ENCODE measurements around the gene ARHGEF17. TPM values are rescaled to one million over a fixed set of nuclear protein-coding genes. Genes with fewer than 3 reads are reported as not detected.

The ARHGEF17 gene
- total and polyA plus RNA-seq, 2 of the 8 experiments (the other 6 are each of a cell fraction or from before 2014, with no cell fraction given) = 11.3 to 14.6 TPM

DNA sequence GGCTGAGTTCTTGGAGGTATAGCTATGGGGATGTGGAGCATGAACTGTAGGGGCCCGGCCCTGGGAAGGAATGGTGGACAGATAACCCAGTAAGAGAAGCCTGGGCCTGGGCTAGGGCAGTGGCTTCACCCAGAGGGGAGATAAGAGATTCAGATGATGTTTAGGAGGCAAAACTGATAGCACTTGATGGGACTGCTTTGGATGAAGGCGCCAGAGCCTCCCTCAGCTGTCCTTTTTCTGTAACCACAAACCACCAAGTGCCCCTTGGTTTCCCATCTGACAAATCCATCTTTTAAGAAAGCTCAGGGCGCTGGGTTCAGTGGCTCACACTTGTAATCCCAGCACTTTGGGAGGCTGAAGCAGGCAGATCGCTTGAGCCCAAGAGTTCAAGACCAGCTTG lies 91.6 kb downstream of the ARHGEF17 start (continued):
- TF ChIP-seq, protein P1, sequence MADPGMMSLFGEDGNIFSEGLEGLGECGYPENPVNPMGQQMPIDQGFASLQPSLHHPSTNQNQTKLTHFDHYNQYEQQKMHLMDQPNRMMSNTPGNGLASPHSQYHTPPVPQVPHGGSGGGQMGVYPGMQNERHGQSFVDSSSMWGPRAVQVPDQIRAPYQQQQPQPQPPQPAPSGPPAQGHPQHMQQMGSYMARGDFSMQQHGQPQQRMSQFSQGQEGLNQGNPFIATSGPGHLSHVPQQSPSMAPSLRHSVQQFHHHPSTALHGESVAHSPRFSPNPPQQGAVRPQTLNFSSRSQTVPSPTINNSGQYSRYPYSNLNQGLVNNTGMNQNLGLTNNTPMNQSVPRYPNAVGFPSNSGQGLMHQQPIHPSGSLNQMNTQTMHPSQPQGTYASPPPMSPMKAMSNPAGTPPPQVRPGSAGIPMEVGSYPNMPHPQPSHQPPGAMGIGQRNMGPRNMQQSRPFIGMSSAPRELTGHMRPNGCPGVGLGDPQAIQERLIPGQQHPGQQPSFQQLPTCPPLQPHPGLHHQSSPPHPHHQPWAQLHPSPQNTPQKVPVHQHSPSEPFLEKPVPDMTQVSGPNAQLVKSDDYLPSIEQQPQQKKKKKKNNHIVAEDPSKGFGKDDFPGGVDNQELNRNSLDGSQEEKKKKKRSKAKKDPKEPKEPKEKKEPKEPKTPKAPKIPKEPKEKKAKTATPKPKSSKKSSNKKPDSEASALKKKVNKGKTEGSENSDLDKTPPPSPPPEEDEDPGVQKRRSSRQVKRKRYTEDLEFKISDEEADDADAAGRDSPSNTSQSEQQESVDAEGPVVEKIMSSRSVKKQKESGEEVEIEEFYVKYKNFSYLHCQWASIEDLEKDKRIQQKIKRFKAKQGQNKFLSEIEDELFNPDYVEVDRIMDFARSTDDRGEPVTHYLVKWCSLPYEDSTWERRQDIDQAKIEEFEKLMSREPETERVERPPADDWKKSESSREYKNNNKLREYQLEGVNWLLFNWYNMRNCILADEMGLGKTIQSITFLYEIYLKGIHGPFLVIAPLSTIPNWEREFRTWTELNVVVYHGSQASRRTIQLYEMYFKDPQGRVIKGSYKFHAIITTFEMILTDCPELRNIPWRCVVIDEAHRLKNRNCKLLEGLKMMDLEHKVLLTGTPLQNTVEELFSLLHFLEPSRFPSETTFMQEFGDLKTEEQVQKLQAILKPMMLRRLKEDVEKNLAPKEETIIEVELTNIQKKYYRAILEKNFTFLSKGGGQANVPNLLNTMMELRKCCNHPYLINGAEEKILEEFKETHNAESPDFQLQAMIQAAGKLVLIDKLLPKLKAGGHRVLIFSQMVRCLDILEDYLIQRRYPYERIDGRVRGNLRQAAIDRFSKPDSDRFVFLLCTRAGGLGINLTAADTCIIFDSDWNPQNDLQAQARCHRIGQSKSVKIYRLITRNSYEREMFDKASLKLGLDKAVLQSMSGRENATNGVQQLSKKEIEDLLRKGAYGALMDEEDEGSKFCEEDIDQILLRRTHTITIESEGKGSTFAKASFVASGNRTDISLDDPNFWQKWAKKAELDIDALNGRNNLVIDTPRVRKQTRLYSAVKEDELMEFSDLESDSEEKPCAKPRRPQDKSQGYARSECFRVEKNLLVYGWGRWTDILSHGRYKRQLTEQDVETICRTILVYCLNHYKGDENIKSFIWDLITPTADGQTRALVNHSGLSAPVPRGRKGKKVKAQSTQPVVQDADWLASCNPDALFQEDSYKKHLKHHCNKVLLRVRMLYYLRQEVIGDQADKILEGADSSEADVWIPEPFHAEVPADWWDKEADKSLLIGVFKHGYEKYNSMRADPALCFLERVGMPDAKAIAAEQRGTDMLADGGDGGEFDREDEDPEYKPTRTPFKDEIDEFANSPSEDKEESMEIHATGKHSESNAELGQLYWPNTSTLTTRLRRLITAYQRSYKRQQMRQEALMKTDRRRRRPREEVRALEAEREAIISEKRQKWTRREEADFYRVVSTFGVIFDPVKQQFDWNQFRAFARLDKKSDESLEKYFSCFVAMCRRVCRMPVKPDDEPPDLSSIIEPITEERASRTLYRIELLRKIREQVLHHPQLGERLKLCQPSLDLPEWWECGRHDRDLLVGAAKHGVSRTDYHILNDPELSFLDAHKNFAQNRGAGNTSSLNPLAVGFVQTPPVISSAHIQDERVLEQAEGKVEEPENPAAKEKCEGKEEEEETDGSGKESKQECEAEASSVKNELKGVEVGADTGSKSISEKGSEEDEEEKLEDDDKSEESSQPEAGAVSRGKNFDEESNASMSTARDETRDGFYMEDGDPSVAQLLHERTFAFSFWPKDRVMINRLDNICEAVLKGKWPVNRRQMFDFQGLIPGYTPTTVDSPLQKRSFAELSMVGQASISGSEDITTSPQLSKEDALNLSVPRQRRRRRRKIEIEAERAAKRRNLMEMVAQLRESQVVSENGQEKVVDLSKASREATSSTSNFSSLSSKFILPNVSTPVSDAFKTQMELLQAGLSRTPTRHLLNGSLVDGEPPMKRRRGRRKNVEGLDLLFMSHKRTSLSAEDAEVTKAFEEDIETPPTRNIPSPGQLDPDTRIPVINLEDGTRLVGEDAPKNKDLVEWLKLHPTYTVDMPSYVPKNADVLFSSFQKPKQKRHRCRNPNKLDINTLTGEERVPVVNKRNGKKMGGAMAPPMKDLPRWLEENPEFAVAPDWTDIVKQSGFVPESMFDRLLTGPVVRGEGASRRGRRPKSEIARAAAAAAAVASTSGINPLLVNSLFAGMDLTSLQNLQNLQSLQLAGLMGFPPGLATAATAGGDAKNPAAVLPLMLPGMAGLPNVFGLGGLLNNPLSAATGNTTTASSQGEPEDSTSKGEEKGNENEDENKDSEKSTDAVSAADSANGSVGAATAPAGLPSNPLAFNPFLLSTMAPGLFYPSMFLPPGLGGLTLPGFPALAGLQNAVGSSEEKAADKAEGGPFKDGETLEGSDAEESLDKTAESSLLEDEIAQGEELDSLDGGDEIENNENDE (IDR thresholded peaks at IDR 0.05; ENCODE audit: insufficient replicate concordance, low read length) = no peak
- TF ChIP-seq KDM4A (IDR thresholded peaks at IDR 0.05; ENCODE audit: low read depth, low read length, severe bottlenecking) (no peak), TCF12 (IDR thresholded peaks at IDR 0.05; ENCODE audit: low read depth, low read length) (no peak), POU5F1 (IDR thresholded peaks at IDR 0.05; ENCODE audit: low read depth, low read length) (no peak), TBP (IDR thresholded peaks at IDR 0.05; ENCODE audit: low read depth, low read length) (no peak), CREB1 (IDR thresholded peaks at IDR 0.05) (no peak), RNF2 (IDR thresholded peaks at IDR 0.05; ENCODE audit: borderline replicate concordance, low read depth, low read length, missing control alignments, poor library complexity, severe bottlenecking) (no peak), BACH1 (IDR thresholded peaks at IDR 0.05; ENCODE audit: low read length) (no peak), KDM5A (IDR thresholded peaks at IDR 0.05; ENCODE audit: low read length) (no peak), SP2 (IDR thresholded peaks at IDR 0.05; ENCODE audit: low read length) (no peak)
- TF ChIP-seq, protein P2, sequence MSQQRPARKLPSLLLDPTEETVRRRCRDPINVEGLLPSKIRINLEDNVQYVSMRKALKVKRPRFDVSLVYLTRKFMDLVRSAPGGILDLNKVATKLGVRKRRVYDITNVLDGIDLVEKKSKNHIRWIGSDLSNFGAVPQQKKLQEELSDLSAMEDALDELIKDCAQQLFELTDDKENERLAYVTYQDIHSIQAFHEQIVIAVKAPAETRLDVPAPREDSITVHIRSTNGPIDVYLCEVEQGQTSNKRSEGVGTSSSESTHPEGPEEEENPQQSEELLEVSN (IDR thresholded peaks at IDR 0.05) = no peak

All from H1 (cell line).